IPS-18c (cell line): ENCODE measurements around the gene KCNIP4.

ENCODE experiments used
- H3K4me3 ChIP-seq: 2 replicates; pipeline ENCODE4 v1.7.0; 2013; ENCODE audit warnings: low read depth, mild to moderate bottlenecking, low read length, moderate library complexity; ENCODE audit not compliant: insufficient read depth
- H3K9me3 ChIP-seq: one replicate; pipeline ENCODE4 v1.6.1; 2013; ENCODE audit warnings: mild to moderate bottlenecking, low read length, moderate library complexity; ENCODE audit not compliant: control insufficient read depth, insufficient read depth

KCNIP4 gene

DNA sequence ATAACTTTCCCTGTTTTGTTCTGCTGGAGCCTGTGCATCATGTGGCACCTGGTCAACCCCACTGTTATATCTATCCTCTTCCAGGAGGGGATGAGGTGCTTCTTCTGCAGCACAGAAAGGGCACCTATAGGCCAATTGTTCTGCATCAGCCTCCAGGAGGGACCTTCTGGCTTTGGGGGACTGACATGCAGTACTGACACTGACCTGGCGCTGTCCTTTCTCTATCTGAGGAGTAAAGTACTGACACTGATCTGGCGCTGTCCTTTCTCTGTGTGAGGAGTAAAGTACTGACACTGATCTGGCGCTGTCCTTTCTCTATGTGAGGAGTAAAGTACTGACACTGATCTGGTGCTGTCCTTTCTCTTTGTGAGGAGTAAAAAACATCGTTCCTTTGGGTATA lies 749.9 kb downstream of the KCNIP4 start:
- Histone ChIP-seq H3K4me3 (no peak overlapping the region), H3K9me3 (no peaks in the 10 kb centered on the region)

GRCh38 chr4:21195682-21196081 lies 752.9 kb downstream of the KCNIP4 start:
- Histone ChIP-seq H3K4me3 (no peak overlapping the region), H3K9me3 (no peaks in the 10 kb centered on the region)

- H3K4me3 ChIP-seq, result no peak overlapping the region
- H3K9me3 ChIP-seq, result no peaks in the 10 kb centered on the region
Observed at GRCh38 chr4:21192367-21192766, 756.2 kb downstream of the KCNIP4 start.

DNA sequence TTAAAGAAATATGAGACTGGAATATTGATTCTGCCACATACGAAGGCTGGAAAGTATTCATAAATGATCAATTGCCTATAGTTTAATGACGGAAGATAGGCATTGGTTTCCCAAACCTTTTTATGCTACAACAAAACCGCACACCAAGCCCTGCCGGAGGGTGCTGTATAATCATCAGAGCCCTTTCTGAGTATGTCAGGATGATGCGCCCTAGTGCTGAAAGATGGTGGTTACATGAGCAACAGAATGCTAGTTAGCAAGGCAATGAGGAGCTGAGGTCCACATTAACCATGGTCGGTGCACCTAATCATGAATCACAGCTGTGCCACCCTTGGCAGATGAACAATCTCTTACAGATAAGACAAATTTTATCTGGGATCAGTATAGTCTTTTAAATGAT lies 757.3 kb downstream of the KCNIP4 start:
- Histone ChIP-seq H3K9me3 (no peaks in the 10 kb centered on the region), H3K4me3 (no peak overlapping the region)

- H3K4me3 ChIP-seq, result no peak overlapping the region
Observed at GRCh38 chr4:21184788-21185187, 763.8 kb downstream of the KCNIP4 start.

DNA sequence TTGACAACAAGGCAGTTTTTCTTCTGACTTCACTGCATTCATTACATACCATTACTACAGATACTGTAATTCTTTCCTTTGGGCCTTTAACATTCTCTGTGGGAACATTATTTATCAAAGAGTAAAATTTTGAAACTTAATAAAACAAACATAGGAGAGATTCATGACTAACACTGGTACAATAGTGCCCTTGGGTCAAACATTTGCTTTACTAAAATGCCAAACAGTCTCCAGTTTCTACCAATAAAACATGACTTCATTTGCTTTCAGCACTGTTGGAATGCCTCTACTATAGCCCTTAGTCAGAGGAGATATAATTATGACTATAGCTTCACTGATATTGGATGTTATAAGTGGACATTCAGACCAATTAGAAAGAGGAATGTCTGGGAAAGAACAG lies 766.9 kb downstream of the KCNIP4 start:
- H3K9me3 ChIP-seq, result no peaks in the 10 kb centered on the region
- no peak overlapping the region for H3K4me3 ChIP-seq

More at GRCh38 chr4:21184788-21185187, 763.8 kb downstream of the KCNIP4 start:
- no peaks in the 10 kb centered on the region for H3K9me3 ChIP-seq

DNA sequence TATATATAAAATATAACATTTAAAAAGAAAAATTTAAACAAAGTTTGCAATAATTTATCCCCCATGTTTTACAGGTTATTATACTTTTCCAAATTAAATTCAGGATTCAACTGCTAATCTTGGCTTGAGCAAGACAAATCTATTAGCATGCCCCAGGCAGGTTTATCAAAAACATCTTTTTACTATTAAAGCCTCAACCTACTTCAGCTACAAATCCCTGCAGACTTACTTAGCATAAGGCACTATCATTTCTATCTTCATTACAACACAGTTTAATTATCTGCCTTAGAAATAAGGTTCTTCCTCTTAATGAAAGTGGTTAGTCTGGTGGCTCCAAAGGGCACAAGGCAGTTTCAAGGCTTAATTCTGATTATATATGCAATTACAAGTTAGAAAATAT lies 770.7 kb downstream of the KCNIP4 start:
- H3K4me3 ChIP-seq, result no peak overlapping the region
- no peaks in the 10 kb centered on the region for H3K9me3 ChIP-seq

- Histone ChIP-seq H3K4me3 (no peak overlapping the region), H3K9me3 (no peaks in the 10 kb centered on the region)
Observed at GRCh38 chr4:21177092-21177491, 771.5 kb downstream of the KCNIP4 start.

DNA sequence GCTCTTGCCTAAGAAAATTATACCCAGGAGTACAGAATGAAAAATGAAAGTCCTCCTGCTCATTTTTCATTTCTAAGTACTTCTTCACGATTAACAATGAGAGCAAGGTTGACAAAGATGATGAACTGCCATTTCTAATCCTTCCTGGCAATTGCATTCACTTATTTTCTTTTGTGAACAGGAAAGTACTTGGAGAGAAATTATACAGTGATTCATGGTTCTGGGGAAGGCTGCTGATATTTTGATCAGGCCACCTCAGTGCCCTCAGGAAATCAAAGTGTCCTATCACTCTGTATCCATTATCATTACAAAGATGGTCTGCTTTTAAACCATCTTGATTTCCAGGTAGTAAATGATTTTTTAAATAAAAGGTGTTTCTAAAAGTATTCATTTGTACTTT lies 780.9 kb downstream of the KCNIP4 start:
- H3K9me3 ChIP-seq, result no peaks in the 10 kb centered on the region
- H3K4me3 ChIP-seq, result no peak overlapping the region

GRCh38 chr4:21155367-21155766 lies 793.2 kb downstream of the KCNIP4 start:
- Histone ChIP-seq H3K4me3 (no peak overlapping the region), H3K9me3 (no peaks in the 10 kb centered on the region)

DNA sequence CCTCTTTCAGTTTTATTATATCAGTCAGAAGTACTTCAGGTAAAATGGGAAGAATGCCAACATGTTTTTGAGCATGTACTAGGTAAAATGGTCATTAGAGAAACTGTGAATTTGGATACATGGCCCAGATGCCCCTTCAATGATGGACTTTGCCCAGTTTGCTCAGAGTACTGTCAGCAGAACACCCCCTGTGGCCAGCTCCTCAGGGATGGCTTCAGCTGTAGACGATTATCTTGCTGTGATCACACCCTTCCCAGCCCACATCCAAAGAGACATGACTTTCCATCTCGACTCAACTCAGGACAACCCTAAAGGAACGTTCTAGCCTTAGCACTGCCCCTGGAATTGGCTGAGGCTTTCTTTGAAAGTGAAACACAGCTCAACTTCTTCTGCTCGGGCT lies 809.2 kb downstream of the KCNIP4 start:
- no peak overlapping the region for H3K4me3 ChIP-seq
- no peaks in the 10 kb centered on the region for H3K9me3 ChIP-seq

- H3K4me3 ChIP-seq, result no peak overlapping the region
- H3K9me3 ChIP-seq, result no peaks in the 10 kb centered on the region
Observed at GRCh38 chr4:21136051-21136630, 812.4 kb downstream of the KCNIP4 start.

- no peaks in the 10 kb centered on the region for H3K9me3 ChIP-seq
- H3K4me3 ChIP-seq, result no peak overlapping the region
Observed at GRCh38 chr4:21134994-21135393, 813.6 kb downstream of the KCNIP4 start.

- no peaks in the 10 kb centered on the region for H3K9me3 ChIP-seq
- no peak overlapping the region for H3K4me3 ChIP-seq
Observed at GRCh38 chr4:21130606-21131005, 818.0 kb downstream of the KCNIP4 start.

DNA sequence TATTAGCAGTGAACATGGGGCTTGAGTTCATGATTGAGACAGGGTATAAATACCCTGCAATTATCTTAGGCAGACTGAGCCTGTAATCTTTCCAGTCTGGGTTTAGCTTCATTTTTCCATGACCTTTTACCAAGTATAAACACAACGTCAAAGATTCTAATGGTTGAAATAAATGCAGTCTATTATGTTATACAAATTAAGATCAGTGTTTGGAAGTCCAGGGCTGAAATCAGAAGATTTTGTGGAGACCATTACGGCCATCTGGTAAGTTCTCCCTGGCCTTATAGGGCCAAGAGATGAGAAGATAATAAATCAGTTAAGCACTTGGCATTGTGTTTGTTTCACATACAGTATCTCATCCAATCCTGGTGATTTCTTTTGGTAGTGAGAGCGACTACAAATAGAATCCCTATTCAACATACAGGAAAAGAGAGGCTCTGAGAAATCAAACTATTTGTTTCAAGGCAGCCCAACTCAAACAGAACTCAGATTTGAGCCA lies 822.5 kb downstream of the KCNIP4 start:
- no peaks in the 10 kb centered on the region for H3K9me3 ChIP-seq
- no peak overlapping the region for H3K4me3 ChIP-seq

GRCh38 chr4:21118301-21118700 lies 830.3 kb downstream of the KCNIP4 start:
- no peaks in the 10 kb centered on the region for H3K9me3 ChIP-seq
- no peak overlapping the region for H3K4me3 ChIP-seq

- no peak overlapping the region for H3K4me3 ChIP-seq
Observed at GRCh38 chr4:21117541-21118180, 830.9 kb downstream of the KCNIP4 start.

GRCh38 chr4:21113496-21114223 lies 834.9 kb downstream of the KCNIP4 start:
- Histone ChIP-seq H3K9me3 (no peaks in the 10 kb centered on the region), H3K4me3 (no peak overlapping the region)

More at GRCh38 chr4:21117541-21118180, 830.9 kb downstream of the KCNIP4 start:
- no peaks in the 10 kb centered on the region for H3K9me3 ChIP-seq
